ENCODE measurements around the gene HIGD1C.

HIGD1C gene

GRCh38 chr12:51018956-51019355, 66.6 kb downstream of the HIGD1C start:
- no peak for DNase-seq (ENCODE audit: low read depth in 2 of 2)

GRCh38 chr12:51019927-51020326, 67.6 kb downstream of the HIGD1C start:
- DNase-seq (ENCODE audit: low read depth in 2 of 2), result no peak

Data from stimulated activated CD8-positive, alpha-beta memory T cell treated with anti-CD3 and anti-CD28 coated beads, Interleukin-2, amount 100 ng/mL, for 48 hours (primary cell).